ENCODE data around the gene PQBP1. TPM values are rescaled to one million over a fixed set of nuclear protein-coding genes. Genes with fewer than 3 reads are reported as not detected.

The PQBP1 gene
- total RNA-seq, 1 experiment from 2014 or later: 133 TPM

- intact Hi-C loops (cut with micrococcal nuclease; ENCODE audit: unreplicated experiment): no loop called here
- POLR2A ChIA-PET (ENCODE audit: low non-redundant PET): no interaction called here
- no peak for DNase-seq (ENCODE audit: low spot score)
- H3K9me3 ChIP-seq (ENCODE audit: low read depth, low read length, poor library complexity, severe bottlenecking): no peaks in the 10 kb centered on the region
- CTCF ChIA-PET: no interaction called here
- H3K4me1 ChIP-seq (ENCODE audit: insufficient read depth, low read length, poor library complexity, severe bottlenecking): no peaks in the 10 kb centered on the region
- TF ChIP-seq, protein P1, sequence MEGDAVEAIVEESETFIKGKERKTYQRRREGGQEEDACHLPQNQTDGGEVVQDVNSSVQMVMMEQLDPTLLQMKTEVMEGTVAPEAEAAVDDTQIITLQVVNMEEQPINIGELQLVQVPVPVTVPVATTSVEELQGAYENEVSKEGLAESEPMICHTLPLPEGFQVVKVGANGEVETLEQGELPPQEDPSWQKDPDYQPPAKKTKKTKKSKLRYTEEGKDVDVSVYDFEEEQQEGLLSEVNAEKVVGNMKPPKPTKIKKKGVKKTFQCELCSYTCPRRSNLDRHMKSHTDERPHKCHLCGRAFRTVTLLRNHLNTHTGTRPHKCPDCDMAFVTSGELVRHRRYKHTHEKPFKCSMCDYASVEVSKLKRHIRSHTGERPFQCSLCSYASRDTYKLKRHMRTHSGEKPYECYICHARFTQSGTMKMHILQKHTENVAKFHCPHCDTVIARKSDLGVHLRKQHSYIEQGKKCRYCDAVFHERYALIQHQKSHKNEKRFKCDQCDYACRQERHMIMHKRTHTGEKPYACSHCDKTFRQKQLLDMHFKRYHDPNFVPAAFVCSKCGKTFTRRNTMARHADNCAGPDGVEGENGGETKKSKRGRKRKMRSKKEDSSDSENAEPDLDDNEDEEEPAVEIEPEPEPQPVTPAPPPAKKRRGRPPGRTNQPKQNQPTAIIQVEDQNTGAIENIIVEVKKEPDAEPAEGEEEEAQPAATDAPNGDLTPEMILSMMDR (conservative IDR thresholded peaks at IDR 0.05; ENCODE audit: low read depth, low read length): no peak
- TF ChIP-seq EZH2 (IDR thresholded peaks at IDR 0.05; ENCODE audit: borderline replicate concordance, low read depth, low read length, poor library complexity, severe bottlenecking): no peak
- H3K27ac ChIP-seq (ENCODE audit: low read depth, low read length, poor library complexity, severe bottlenecking): no peak overlapping the region
- no peak overlapping the region for H3K4me3 ChIP-seq (ENCODE audit: low read depth, low read length, poor library complexity, severe bottlenecking)
- BruUV-seq (replicated peaks): no TSS peak
- no peaks in the 10 kb centered on the region for H3K27me3 ChIP-seq (replicated peaks; ENCODE audit: insufficient read depth, low read depth, low read length, poor library complexity)
- H3K36me3 ChIP-seq (ENCODE audit: insufficient read depth, low read length, poor library complexity, severe bottlenecking): peaks cover 5% of the 10 kb centered on the region
Observed at GRCh38 chrX:48927123-48927522, 29.4 kb downstream of the PQBP1 start.

DNA sequence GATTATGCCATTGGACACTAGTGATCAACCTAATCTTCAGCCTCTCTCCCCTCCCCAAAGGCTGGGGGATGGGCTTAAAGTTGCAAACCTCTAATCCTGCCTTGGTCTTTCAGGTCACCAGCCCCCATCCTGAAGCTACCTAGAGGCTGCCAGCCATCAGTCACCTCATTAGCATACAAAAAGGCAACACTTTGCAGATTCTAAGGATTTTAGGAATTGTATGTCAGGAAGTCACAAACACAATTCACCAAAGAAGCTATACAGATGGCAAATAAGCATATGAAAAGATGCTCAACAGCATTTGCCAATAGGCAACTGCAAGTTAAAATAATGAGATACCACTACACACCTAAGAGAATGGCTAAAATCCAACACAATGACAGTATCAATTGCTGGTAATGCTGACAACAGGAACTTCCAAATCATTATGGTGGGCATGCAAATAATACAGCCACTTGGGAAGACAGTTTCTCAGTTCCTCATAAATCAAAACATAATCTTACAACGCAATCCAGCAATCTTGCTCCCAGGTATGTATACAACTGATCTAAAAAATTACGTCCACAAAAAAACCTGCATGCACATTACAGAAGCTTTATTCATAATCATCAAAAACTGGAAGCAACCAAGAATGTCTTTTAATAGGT lies 30.1 kb downstream of the PQBP1 start:
- TF ChIP-seq, protein P1 (conservative IDR thresholded peaks at IDR 0.05; ENCODE audit: low read depth, low read length): no peak
- no peak for TF ChIP-seq EZH2 (IDR thresholded peaks at IDR 0.05; ENCODE audit: borderline replicate concordance, low read depth, low read length, poor library complexity, severe bottlenecking)
- ChIA-PET CTCF (no interaction called here), POLR2A (ENCODE audit: low non-redundant PET) (no interaction called here)
- H3K4me1 ChIP-seq (ENCODE audit: insufficient read depth, low read length, poor library complexity, severe bottlenecking): no peaks in the 10 kb centered on the region
- intact Hi-C loops (cut with micrococcal nuclease; ENCODE audit: unreplicated experiment): no loop called here
- H3K4me3 ChIP-seq (ENCODE audit: low read depth, low read length, poor library complexity, severe bottlenecking): no peak overlapping the region
- no peak overlapping the region for H3K27ac ChIP-seq (ENCODE audit: low read depth, low read length, poor library complexity, severe bottlenecking)
- no peaks in the 10 kb centered on the region for H3K9me3 ChIP-seq (ENCODE audit: low read depth, low read length, poor library complexity, severe bottlenecking)
- BruUV-seq (replicated peaks): no TSS peak
- no peaks in the 10 kb centered on the region for H3K27me3 ChIP-seq (replicated peaks; ENCODE audit: insufficient read depth, low read depth, low read length, poor library complexity)
- DNase-seq (ENCODE audit: low spot score): no peak
- H3K36me3 ChIP-seq (ENCODE audit: insufficient read depth, low read length, poor library complexity, severe bottlenecking): peaks cover 5% of the 10 kb centered on the region

DNA sequence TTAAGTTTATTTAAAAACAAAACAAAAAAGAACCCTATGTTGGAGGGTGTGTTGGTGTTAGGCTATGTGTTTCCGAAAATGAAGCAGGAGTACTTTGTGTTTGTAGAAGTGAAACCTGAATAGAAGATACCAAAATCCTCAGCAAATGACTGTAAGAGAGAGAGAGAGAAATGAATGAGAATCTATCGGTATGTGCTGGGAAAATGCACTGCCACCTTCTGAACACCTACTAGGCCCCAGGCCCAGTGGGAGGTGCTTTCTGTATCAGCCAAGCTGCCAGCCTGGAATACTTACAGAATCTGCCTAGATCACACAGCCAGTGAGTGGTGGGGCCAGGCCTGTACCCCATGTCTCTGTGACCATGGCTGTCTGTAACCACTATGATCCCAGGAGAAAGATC lies 36.0 kb downstream of the PQBP1 start:
- POLR2A ChIA-PET (ENCODE audit: low non-redundant PET): no interaction called here
- no peaks in the 10 kb centered on the region for H3K27me3 ChIP-seq (replicated peaks; ENCODE audit: insufficient read depth, low read depth, low read length, poor library complexity)
- BruUV-seq (replicated peaks): no TSS peak
- intact Hi-C loops (cut with micrococcal nuclease; ENCODE audit: unreplicated experiment): no loop called here
- DNase-seq (ENCODE audit: low spot score): no peak
- H3K27ac ChIP-seq (ENCODE audit: low read depth, low read length, poor library complexity, severe bottlenecking): no peak overlapping the region
- TF ChIP-seq, protein P1 (conservative IDR thresholded peaks at IDR 0.05; ENCODE audit: low read depth, low read length): no peak
- TF ChIP-seq EZH2 (IDR thresholded peaks at IDR 0.05; ENCODE audit: borderline replicate concordance, low read depth, low read length, poor library complexity, severe bottlenecking): no peak
- no peak overlapping the region for H3K4me3 ChIP-seq (ENCODE audit: low read depth, low read length, poor library complexity, severe bottlenecking)
- H3K36me3 ChIP-seq (ENCODE audit: insufficient read depth, low read length, poor library complexity, severe bottlenecking): peaks cover 17% of the 10 kb centered on the region
- no peaks in the 10 kb centered on the region for H3K9me3 ChIP-seq (ENCODE audit: low read depth, low read length, poor library complexity, severe bottlenecking)
- H3K4me1 ChIP-seq (ENCODE audit: insufficient read depth, low read length, poor library complexity, severe bottlenecking): no peaks in the 10 kb centered on the region
- CTCF ChIA-PET: no interaction called here
